Brain pericyte (primary cell): ENCODE measurements around the gene HSD11B1L.
"Not testable (repeated sequence)": the region's sequence is repeated elsewhere in the genome, so short reads cannot be mapped to it uniquely, and the experiment has no call there.

ENCODE experiments used
- DNase-seq: peaks from one replicate; pipeline ENCODE4 v3.0.0-alpha.2; 2012; ENCODE audit warnings: low read depth, low spot score

Gene HSD11B1L

DNA sequence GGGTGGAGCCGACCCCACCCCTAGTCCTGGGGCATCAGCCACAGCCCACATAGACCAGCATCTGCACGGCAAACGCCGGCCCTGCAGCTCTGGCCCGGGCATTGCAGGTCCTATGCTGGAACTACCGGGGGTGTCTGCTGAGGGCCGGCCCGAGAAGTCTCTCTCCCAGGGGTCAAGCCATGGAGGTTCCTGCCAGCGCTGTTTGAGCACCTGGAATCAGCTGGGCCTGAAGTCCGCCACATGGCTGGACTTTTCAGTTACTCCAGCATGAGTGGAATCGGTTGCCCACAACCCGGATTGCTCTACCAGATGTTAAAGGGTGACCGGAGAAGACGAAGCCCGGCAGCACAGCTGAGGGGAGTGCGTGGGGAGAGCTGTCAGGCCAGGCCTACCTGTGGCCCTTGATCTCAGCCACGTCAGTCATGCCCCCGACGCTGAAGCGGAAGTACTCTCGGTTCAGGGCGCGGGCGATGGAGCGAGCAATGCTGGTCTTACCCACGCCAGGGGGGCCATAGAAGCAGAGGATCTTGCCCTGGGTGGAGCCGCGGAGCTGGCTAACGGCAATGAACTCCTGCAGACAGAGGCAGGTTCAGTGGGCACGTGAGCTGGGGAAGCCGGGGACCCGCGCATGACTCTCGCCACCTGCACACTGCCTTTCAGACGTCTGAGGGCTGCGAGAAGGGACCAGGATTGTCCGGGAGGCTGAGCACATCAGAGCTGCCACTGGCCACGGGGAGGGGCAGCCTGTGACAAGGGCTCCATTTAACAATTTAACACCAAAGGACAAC is 18.0 kb downstream of the HSD11B1L start:
- no peak for DNase-seq

DNA sequence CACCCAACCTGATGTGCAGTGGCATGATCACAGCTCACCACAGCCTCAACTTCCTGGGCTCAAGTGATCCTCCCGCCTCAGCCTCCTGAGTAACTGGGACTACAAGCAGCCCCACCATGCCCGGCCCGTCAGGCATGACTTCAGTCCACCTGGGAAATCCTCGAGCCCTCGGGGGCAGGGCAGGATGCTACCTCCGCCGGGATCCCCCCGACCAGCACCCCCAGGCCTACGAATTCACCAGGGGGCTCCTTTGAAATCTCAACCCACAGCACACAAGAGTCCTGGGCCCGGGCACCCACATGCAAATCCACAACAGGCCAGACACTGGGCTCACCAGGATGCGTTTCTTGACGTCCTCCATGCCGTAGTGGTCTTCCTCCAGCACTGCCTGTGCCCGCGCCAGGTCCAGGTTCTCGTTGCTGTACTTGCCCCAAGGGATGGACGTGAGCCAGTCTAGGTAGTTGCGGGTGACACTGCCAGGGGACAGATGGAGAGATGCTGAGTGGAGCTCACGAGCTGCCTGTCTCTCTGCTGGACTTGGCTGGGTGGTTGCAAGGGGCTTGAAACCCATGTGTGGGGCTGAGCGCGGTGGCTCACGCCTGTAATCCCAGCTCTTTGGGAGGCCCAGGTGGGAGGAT is 19.7 kb downstream of the HSD11B1L start:
- DNase-seq = no peak

DNA sequence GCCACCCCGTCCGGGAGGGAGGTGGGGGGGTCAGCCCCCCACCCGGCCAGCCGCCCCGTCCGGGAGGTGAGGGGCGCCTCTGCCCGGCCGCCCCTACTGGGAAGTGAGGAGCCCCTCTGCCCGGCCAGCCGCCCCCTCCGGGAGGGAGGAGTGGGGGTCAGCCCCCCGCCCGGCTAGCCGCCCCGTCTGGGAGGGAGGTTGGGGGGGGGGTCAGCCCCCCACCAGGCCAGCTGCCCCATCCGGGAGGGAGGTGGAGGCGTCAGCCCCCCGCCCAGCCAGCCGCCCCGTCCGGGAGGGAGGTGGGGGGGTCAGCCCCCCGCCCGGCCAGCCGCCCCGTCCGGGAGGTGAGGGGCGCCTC is 21.2 kb downstream of the HSD11B1L start:
- DNase-seq = not testable (repeated sequence)

DNA sequence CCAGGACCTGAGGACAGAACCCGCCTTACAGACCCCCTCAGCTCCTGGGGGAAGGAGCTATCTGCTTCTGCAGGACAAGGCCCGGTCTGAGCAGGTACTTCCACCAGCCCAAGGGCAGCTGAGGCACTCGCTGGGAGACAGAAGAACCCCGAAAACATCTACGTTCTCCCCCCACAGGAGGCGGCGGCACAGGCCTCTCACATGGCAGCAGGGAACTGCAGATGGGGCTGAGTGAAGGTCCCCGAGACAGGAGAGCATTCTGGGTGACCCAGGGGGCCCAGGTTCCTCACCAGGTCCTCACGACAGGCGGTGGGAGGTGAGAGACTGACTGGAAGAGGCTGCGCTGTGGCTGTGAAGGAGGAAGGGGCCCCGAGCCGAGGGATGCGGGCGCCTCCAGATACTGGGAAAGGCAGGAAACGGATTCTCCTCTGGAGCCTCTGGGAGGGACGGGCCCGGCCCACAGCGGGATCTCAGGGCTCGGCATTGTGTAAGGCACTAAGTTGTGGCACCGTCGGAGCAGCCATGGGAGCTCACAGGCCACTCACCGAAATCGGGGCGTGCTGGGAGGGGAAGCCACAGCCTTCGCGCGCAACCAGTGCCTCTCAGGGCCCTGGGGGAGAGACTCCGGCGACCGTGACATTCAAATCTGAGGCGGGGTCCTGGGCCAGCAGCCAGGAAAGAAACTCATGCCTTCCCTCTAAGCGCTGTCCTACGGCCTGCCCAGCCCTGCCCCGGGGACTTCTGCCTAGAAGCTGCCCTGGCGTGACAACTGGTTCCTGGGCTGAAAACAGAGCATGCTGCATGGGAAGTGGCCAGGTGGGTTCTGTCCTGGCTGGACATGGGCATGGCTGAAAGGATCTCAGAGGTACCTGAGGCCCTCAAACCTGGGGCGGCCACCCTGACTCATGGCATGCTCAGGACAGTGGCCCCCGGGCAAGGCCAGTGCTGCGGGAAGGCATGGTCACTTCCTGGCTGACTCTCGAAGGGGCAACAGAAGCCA is 23.3 kb downstream of the HSD11B1L start:
- DNase-seq = no peak

DNA sequence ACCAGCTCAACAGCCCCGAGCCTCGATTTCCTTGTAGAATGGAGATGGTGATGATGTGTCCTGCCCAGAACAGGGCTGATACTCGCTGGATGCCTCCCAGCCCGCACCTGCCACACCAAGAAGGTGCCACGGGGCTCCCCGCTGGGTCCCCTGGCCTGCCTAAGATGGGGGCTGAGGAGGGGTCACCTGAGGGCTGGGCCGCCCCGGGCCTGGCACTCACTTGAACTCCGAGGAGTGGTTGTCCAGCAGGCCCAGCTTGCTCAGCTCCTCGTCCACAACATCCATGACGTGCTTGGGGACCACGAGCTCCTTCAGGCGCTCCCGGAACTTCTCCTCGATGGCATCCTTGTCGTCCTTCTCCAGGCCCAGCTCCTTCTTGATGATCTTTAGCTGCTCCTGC is 24.7 kb downstream of the HSD11B1L start:
- DNase-seq = no peak

DNA sequence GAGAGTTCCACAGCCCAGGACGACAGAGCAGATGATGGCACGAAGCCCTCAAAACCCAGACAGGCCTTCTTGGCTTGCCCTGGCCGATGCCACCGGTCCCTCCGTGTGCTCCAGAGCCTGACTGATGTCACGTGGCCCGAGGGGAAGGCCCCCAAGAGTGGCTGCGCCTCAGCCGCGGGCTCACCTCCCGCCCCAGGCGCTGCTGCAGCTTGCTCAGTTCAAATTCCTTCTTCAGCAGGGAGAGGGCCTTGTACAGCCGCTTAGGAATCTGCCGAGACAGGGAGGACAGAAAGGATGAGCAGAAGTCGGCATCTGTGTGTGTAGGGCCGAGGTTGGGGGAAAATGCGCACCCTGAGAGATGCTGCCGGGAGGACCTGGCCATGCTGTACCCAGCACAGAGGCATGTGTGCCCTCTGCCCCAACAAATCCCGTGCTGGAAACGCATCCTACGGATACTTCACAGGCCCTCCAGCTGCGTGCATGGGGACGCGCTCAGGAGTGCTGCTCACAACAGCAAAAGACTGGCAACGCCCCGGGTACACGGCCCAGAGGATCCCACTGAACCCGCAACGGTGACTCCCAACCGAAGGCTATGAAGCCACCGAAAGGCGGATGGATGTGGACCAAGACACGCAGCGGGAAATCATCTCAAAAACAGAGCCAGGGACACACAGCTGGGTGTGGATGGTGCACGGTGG is 26.2 kb downstream of the HSD11B1L start:
- no peak for DNase-seq

DNA sequence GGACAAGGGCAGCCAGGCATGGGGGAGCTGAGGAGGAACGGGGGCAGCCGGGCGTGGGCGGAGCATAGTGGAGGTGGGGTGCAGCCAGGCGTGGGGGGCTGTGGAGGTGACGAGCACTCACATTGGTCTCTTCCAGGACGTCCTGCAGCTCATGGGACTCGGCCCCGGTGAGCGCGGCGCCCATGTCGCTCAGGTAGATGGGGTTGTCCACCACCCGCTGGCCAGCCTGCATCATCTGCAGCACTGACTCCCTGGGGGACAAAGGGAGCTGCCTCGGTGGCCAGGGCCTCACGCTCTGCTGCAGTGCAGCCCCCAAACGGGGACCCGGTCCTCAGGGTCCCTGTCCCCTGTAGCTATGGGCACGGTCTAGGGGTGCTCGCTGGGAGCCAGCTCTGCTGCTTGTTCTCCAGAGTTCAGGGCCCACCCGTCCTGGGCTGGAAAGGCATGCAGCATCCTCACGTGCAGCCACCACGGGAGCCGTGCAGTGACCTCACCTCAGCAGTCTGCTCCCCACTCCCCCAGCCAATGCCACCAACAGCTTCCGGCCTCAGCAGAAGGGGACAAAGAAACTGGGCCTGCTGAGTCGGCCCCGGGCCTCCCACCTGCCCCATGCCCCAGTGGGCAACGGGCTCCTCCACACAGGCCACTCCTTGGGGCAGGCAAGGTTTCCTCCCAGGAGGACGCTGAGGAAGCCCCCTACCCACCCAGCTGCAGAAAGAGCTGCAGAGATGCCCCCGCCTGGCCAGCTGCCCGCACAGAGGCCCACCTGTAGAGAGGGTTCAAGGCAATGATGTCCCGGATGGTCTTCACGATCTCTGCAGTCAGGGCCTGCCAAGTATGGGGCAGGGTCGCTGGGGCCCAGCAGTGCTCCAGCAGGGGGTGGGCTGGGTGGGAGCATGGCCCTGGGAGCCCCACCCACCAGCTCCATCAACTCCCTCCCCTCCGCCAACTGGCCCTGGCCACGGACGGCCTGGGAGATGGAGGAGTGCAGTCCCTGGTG is 27.0 kb downstream of the HSD11B1L start:
- no peak for DNase-seq

DNA sequence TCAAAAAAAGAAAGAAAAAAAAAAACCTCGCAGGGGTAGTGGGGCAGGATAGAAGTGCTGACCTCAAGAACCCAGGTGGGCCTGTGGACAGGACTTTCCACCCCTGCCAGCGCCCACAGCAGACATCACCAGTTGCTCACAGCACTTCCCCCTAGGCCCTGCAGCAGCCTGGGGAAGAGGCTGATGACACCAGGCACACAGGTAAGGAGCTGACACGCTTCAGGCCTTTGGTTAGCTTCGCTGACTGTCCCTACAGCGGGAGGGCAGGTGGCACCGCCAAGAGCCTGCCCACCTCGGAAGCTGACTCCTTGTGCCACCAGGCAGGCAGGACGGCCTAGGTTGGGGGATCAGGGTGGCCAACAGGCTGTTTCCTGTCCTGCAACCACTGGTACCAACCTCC is 30.2 kb downstream of the HSD11B1L start:
- no peak for DNase-seq

DNA sequence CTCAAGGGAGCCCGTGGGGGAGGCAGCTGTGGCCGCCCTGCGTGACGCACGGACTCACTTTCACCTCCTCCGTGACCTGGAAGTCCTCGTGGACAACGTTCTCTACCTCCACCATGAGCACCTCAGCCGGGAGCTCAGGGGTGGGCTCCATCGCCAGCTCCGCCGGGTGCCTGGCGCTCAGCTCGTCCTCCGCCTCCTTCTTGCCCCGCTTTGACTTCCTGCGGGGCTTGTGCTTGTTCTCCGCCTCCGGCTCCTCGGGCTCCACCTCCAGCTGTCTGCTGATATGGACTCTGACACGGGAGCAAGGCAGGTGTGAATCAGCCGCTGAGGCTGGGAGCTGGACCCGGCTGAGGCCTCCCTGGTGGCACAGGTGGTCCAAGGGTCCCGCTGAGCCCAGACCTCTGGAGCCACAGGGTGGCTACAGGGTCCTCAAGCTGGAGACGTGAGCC is 30.9 kb downstream of the HSD11B1L start:
- no peak for DNase-seq

DNA sequence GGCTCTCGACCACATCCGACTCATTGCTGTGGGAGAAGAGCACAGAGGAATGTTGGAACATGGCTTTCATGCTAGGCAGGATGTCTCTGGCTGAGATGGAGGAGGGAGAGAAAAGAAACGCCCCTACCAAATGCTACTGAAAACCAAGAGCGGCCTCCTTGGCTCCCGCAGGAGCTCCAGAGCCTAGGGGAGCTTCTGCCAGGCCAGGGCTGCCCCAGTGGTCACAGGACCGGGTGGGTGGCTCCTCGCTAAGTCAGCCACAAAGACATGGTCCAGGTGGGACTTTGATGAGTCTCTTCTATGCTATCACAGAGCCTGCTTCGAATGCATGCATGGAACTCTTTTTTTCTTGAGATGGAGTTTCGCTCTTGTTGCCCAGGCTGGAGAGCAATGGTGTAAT is 32.4 kb downstream of the HSD11B1L start:
- no peak for DNase-seq

DNA sequence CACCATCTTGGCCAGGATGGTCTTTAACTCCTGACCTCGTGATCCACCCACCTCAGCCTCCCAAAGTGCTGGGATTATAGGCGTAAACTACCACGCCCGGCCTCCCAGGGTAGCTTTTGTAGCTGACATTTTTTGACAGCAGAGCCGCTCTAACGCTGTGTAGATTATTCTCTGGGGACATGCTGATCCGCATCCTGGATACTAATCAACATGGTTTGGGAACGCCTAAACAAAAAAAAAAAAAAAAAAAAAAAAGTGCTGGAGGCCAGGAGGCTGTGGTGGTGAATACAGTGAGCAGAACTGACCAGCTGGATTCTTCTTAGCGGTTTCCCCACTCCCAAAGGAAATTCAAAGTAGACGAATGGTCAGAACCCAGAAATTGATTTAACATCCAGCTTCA is 34.0 kb downstream of the HSD11B1L start:
- DNase-seq = no peak

DNA sequence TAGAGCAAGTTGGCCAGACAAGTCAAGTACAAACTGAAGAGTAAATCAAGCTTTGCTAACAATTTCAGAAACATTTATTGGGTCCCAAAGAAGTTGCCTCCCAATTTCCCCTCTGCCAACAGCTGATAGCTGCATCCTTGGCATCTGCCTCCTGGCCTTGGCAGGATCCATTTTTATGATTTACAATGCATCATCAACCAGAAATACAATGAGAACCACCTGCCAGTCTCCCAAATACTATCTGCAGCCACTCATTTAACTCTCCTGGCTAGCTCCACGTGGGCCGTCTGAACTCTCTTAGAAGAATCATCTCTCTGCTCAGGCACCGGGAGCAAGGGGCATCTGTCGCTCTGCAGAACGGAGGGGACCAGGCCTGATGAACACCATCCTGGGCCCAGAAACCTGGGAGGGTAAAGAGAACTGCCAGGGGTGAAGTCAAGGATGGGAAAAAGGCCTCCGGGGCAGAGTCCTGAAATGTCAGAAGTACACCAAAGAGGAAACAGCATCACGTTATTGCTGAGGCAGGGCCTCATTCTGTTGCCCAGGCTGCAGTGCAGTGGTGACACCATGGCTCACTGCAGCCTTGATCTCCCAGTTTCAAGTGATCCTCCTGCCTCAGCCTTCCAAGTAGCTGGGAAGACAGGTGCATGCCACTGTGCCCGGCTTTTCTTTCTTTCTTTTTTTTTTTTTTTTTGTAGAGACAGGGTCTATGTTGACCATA is 36.5 kb downstream of the HSD11B1L start:
- DNase-seq = no peak

DNA sequence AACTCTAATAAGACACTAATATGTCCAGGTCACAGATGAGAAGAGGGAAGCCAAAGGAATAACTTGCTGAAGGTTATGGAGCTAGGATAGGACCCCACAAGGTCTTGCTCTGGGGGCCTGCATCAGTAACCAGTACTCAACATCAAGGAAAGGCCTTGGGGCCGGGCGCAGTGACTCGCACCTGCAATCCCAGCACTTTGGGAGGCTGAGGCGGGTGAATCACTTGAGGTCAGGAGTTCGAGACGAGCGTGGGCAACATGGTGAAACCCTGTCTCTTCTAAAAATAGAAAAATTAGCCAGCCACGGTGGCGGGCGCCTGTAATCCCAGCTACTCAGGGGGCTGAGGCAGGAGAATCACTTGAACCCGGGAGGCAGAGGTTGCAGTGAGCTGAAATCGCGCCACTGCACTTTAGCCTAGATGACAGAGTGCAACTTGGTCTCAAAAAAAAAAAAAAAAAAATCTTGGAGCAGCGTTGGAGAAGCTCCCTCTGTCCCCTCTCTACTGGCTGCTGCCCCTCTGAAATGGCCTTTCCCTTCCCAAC is 37.3 kb downstream of the HSD11B1L start:
- DNase-seq = no peak

DNA sequence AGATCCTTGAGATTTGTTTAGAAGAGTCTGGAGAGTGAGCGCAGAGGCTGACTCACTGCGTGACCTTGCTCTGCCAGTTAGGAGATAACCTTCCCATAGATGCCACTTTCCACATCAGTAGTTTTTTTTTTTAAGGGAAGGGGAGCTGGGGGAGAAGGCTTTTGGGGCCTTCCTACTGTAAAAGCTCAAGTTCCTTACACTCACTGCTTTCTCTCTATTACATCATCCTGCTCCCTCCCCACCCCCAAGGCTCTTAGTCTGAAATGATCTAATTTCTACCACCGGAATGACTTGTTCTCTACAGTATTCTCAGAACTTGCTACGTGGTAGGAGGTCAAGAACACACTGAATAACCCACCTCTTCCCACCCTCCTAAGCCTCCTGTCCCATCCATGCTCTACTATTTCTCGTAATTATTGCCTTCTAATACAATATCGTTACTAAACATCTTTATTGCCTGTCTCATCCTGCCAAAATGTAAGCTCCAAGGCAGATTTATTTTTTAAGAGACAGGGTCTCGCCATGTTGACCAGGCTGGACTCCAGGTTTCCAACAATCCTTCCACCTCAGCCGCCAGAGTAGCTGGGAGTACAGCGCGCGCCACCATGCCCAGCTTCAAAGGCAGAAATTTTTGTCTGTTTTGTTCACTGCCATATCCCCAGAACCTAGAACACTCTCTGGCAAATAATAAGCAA is 37.9 kb downstream of the HSD11B1L start:
- DNase-seq = no peak

DNA sequence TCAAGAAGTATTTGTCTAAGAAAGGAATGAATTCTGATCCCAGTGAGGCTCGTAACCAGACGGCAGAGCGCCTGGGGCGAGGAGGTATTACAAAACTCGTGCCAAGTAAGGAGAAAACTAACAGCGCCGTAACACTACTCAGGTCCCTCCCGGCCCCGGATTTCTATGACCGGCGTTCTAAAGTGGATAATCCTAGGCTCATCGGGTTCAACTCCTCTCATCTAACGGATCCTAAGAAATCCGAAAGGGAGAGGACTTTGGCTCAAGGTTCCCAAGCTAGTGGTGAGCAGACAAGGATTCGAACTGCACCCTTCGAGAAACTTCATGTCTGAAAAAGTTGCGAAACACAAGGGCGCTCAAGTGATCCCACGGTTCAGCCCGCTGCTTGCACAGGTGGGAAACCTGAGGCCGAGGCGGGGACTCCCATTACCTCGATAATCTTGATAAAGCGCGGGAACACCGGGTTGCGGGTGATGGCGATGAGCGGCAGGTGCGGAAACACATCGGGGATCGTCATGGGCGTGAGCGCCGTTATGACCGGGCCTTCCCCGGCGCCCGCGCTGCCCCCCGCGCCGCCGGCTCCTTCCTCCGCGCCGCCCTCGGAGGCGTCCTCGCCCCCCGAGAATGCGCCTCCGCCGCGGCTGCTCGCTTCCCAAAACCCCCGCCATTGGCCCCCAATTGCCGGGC is 38.6 kb downstream of the HSD11B1L start:
- DNase-seq = no peak

DNA sequence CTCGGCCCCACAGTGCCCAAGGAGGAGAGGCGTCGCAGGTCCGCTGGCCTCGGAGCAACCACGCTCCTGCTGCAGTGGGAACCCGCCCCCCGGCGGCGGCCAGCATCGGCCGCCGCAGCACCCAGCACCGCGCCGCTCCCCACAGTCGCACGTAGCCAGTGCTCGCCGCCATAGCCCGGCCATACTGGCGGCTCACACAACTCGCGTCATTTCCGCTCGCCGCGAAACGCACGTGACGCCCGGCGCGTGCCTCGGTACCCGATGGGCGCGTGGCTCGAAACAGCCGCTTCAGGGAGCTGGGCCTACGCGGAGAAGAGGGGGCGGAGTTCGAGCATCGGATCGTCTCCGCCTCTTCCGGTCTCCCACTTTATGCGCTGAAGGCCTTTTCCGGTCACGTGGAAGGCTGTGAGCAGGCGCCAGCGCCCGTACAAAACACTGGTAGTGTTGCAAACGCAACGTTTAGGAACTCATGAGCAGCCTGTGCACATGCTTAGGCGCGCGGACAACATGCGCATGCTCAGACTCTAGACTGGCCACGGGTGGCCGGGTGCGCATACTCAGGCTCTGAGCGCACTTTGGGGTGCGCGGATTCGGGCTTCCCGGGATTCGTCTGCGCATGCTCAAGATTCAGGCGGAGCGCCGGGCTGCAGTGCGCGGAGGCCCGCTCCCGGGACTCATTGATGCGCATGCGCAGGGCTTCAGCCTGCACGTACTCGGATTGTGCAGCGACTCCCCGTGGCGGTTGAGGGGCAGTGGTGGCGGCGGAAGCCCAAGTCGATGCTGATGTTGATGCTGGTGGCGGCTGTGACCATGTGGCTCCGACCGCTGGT is 39.3 kb downstream of the HSD11B1L start, which contains the start of the genes CATSPERD and LONP1:
Gene CATSPERD (plus strand): TSS at position 677 of the 830 bp plus-strand sequence. CDS start 101 bp downstream, at position 778.
Gene LONP1 (minus strand): TSS at position 186 of the 830 bp plus-strand sequence. CDS start 14 bp downstream, at position 172.
- DNase-seq = peak; percentile 98
